ENCODE results near the gene FUCA2.
"Not testable (repeated sequence)": the region's sequence is repeated elsewhere in the genome, so short reads cannot be mapped to it uniquely, and the experiment has no call there.

Gene FUCA2

GRCh38 chr6:143490244-143490643 is 21.3 kb downstream of the FUCA2 start:
- DNase-seq = no peak

GRCh38 chr6:143486752-143487151 is 24.8 kb downstream of the FUCA2 start:
- no peak for DNase-seq

- no peak for DNase-seq
Observed at GRCh38 chr6:143485967-143486366, 25.6 kb downstream of the FUCA2 start.

- no peak for DNase-seq
Observed at GRCh38 chr6:143482593-143482992, 28.9 kb downstream of the FUCA2 start.

- DNase-seq = no peak
Observed at GRCh38 chr6:143478479-143479062, 32.9 kb downstream of the FUCA2 start.

GRCh38 chr6:143476545-143476944 is 35.0 kb downstream of the FUCA2 start:
- no peak for DNase-seq

- no peak for DNase-seq
Observed at GRCh38 chr6:143471822-143472221, 39.7 kb downstream of the FUCA2 start.

- not testable (repeated sequence) for DNase-seq
Observed at GRCh38 chr6:143468823-143469222, 42.7 kb downstream of the FUCA2 start.

GRCh38 chr6:143468026-143468425 is 43.5 kb downstream of the FUCA2 start:
- no peak for DNase-seq

GRCh38 chr6:143465546-143465945 is 46.0 kb downstream of the FUCA2 start:
- DNase-seq = no peak

- DNase-seq = no peak
Observed at GRCh38 chr6:143457563-143458359, 53.8 kb downstream of the FUCA2 start.

GRCh38 chr6:143451531-143451930 is 60.0 kb downstream of the FUCA2 start:
- DNase-seq = no peak

- peak; percentile 89 for DNase-seq
Observed at GRCh38 chr6:143450453-143451371, 60.8 kb downstream of the FUCA2 start, which contains the start of the genes ADAT2 and PEX3. Gene ADAT2, minus strand, starts transcription at chr6:143450695. Its CDS starts 37 bp downstream, at chr6:143450658. Gene PEX3, plus strand, starts transcription at chr6:143450805. Its CDS starts 238 bp downstream, at chr6:143451043.

GRCh38 chr6:143449714-143450452 is 61.6 kb downstream of the FUCA2 start:
- no peak for DNase-seq

- no peak for DNase-seq
Observed at GRCh38 chr6:143449082-143449713, 62.3 kb downstream of the FUCA2 start.

- DNase-seq = not testable (repeated sequence)
Observed at GRCh38 chr6:143447865-143448264, 63.7 kb downstream of the FUCA2 start.
